ENCODE measurements around the gene ST3GAL5.
"Not testable (repeated sequence)": the region's sequence is repeated elsewhere in the genome, so short reads cannot be mapped to it uniquely, and the experiment has no call there.

ST3GAL5 gene

DNA sequence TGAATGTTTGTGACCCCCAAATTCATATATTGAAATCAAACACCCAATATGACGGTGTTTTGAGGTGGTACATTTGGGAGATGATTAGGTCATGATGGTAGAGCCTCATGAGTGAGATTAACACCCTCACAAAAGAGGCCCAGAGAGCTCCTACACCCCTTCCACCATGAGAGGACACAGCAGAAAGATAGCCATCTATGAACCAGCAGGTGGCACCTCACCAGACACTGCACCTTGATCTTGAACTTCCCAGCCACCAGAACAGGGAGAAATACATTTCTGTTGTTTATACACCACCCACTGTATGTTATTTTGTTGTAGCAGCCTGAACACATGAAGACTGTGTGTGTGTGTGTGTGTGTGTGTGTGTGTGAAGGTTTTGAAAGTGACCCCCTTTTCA lies 58.1 kb downstream of the ST3GAL5 start:
- no peak overlapping the region for H3K4me3 ChIP-seq (ENCODE audit: low read depth, low read length)
- no peaks in the 10 kb centered on the region for H3K79me2 ChIP-seq
- H3K27ac ChIP-seq: no peak overlapping the region
- H3K27me3 ChIP-seq (ENCODE audit: control insufficient read depth, insufficient read depth, low read length): no peaks in the 10 kb centered on the region
- TF ChIP-seq, protein P1, sequence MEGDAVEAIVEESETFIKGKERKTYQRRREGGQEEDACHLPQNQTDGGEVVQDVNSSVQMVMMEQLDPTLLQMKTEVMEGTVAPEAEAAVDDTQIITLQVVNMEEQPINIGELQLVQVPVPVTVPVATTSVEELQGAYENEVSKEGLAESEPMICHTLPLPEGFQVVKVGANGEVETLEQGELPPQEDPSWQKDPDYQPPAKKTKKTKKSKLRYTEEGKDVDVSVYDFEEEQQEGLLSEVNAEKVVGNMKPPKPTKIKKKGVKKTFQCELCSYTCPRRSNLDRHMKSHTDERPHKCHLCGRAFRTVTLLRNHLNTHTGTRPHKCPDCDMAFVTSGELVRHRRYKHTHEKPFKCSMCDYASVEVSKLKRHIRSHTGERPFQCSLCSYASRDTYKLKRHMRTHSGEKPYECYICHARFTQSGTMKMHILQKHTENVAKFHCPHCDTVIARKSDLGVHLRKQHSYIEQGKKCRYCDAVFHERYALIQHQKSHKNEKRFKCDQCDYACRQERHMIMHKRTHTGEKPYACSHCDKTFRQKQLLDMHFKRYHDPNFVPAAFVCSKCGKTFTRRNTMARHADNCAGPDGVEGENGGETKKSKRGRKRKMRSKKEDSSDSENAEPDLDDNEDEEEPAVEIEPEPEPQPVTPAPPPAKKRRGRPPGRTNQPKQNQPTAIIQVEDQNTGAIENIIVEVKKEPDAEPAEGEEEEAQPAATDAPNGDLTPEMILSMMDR (IDR thresholded peaks at IDR 0.05): no peak
- no peak overlapping the region for H3K4me2 ChIP-seq (ENCODE audit: low read length)
- no peak overlapping the region for H2AFZ ChIP-seq
- H3K9me3 ChIP-seq (ENCODE audit: control insufficient read depth, low read length): no peaks in the 10 kb centered on the region
- no peaks in the 10 kb centered on the region for H3K36me3 ChIP-seq (ENCODE audit: control insufficient read depth, insufficient read depth, low read length)
- no peak overlapping the region for H3K9ac ChIP-seq
- no peaks in the 10 kb centered on the region for H3K4me1 ChIP-seq

DNA sequence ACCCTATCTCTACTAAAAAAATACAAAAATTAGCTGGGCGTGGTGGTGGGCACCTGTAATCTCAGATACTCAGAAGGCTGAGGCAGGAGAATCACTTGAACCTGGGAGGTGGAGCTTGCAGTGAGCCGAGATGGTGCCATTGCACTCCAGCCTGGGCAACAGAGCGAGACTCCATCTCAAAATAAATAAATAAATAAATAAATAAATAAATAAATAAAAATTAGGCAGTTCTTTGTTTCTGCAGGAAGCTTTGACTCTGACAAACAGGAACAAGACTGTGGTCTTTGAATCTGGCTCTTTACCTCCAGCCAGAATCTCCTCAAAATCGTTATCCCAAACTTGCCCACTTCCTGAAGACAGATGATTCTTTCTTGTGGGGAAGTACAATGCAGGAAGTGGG lies 59.4 kb downstream of the ST3GAL5 start:
- not testable (repeated sequence) for H3K4me3 ChIP-seq (ENCODE audit: low read depth, low read length); H3K4me1 ChIP-seq; H3K4me2 ChIP-seq (ENCODE audit: low read length); H3K36me3 ChIP-seq (ENCODE audit: control insufficient read depth, insufficient read depth, low read length); H3K27ac ChIP-seq; H2AFZ ChIP-seq; H3K9ac ChIP-seq; H3K9me3 ChIP-seq (ENCODE audit: control insufficient read depth, low read length); H3K27me3 ChIP-seq (ENCODE audit: control insufficient read depth, insufficient read depth, low read length); H3K79me2 ChIP-seq

DNA sequence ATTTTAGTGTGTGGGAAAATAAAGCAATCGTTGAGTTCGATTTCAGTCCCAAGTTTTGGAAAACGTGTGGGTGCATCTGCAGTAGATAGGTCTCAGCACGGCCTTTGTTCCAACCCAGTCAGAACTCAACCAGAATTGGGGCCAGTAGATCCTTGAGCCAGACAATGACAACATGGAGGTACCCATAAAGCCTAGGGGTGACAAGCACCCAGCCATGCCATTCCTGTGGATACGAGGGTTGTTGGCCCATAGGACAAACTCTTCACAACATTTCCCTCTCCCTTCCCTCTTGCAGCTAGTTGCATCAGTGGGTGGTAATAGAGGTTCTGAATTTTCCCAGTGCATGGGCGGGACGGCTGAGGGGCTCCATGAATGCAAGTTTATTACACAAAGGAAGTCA lies 60.1 kb downstream of the ST3GAL5 start:
- Histone ChIP-seq H3K9ac (no peak overlapping the region), H3K4me2 (ENCODE audit: low read length) (no peak overlapping the region), H3K27ac (no peak overlapping the region), H3K9me3 (ENCODE audit: control insufficient read depth, low read length) (no peaks in the 10 kb centered on the region), H3K79me2 (no peaks in the 10 kb centered on the region), H2AFZ (no peak overlapping the region), H3K27me3 (ENCODE audit: control insufficient read depth, insufficient read depth, low read length) (no peaks in the 10 kb centered on the region), H3K4me1 (no peaks in the 10 kb centered on the region), H3K36me3 (ENCODE audit: control insufficient read depth, insufficient read depth, low read length) (no peaks in the 10 kb centered on the region), H3K4me3 (ENCODE audit: low read depth, low read length) (no peak overlapping the region)
- TF ChIP-seq, protein P1 (IDR thresholded peaks at IDR 0.05): no peak

DNA sequence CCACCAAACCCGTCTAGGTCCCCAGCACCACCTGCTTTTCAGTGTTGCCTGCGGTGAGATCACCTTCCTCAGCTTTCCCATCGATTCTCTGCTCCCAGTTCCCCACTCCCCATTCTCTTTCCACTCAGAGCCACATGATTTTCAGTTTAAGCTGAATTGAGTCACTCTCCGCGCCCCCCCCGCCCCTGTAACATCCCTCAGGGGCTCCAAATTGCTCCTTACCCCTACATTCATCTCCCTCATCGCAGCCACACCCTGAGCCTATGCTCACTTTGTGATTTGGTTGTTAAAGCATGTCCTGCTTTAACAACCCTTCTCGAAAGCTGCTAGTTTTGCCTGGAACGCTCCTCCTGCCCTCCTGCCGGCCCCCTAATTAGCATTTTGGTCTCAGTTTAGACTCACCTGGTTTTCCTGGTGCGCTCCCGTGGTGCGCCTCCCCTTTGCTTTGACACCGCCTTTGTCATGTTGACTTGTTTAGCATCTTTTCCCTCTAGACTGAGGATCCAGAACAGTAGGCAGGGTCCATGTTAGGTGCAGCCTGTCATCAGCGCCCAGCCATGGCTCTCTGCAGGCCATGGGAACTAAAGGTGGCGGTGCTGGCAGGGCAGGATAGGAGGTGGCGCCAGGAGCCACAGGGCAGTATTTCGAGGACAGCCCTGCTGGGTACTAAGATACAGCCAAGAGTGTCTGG lies 60.8 kb downstream of the ST3GAL5 start:
- H3K27ac ChIP-seq: no peak overlapping the region
- no peaks in the 10 kb centered on the region for H3K79me2 ChIP-seq
- no peak overlapping the region for H3K4me3 ChIP-seq (ENCODE audit: low read depth, low read length)
- TF ChIP-seq, protein P1 (IDR thresholded peaks at IDR 0.05): no peak
- peak overlapping the region; percentile 51 for H3K4me2 ChIP-seq (ENCODE audit: low read length)
- no peak overlapping the region for H3K9ac ChIP-seq
- H2AFZ ChIP-seq: peak overlapping the region; percentile 38
- no peaks in the 10 kb centered on the region for H3K4me1 ChIP-seq
- H3K9me3 ChIP-seq (ENCODE audit: control insufficient read depth, low read length): no peaks in the 10 kb centered on the region
- no peaks in the 10 kb centered on the region for H3K27me3 ChIP-seq (ENCODE audit: control insufficient read depth, insufficient read depth, low read length)
- H3K36me3 ChIP-seq (ENCODE audit: control insufficient read depth, insufficient read depth, low read length): no peaks in the 10 kb centered on the region

DNA sequence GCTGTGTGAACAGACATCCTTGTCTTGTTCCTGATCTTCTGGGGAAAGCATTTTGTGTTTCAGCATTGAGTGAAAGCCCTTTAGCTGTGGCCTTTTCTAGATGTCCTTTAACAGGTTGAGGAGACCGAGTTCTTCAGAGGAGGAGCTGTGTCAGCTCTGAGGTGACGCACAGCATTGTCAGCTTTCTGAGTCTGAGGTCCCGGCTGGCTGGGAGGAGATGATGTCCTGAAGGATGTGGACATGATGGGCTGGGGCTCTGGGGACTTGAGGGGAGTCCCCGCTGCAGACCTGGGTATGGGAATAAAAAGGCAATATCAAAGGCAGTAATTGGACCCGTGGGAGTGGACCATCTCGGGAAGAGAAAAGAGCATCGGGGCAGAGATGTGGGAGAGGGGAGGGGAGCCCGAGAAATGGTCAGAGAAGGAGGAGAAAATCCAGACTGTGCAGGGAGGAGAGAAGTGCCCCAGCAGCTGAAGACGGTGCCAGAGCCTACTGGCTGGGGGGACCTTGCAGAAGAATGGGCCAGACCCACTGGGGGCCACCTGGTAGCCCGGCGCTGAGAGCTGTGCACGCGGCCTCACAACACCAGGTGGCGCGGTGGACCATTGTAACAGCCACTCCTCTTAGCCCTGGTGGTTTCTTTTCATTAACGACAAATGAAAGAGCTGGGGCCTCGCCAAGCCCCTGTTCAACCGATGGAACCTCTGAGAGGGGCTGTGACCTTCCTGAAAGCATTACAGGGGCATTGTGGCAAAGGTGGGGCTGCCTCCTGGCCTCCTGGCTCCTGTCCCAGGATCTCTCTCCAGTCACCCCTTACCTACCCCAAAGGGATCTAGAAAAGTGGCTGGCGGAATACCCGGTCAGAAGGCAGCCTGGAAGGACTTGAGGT lies 61.6 kb downstream of the ST3GAL5 start:
- Histone ChIP-seq H3K4me1 (no peaks in the 10 kb centered on the region), H3K79me2 (no peaks in the 10 kb centered on the region), H3K4me2 (ENCODE audit: low read length) (peak overlapping the region; percentile 51), H2AFZ (peak overlapping the region; percentile 38), H3K27ac (no peak overlapping the region), H3K9ac (no peak overlapping the region), H3K36me3 (ENCODE audit: control insufficient read depth, insufficient read depth, low read length) (no peaks in the 10 kb centered on the region), H3K9me3 (ENCODE audit: control insufficient read depth, low read length) (no peaks in the 10 kb centered on the region), H3K4me3 (ENCODE audit: low read depth, low read length) (no peak overlapping the region), H3K27me3 (ENCODE audit: control insufficient read depth, insufficient read depth, low read length) (no peaks in the 10 kb centered on the region)
- TF ChIP-seq, protein P1 (IDR thresholded peaks at IDR 0.05): peak; percentile 81
